Type B pancreatic cell (in vitro differentiated cells): ENCODE results near the gene HLF. TPM values are rescaled to one million over a fixed set of nuclear protein-coding genes. Genes with fewer than 3 reads are reported as not detected.

Source experiments
- DNase-seq: peaks from one replicate; pipeline ENCODE4 v3.0.0; 2021; ENCODE audit warnings: mixed read lengths; ENCODE audit not compliant: unreplicated experiment; ENCODE audit errors: extremely low spot score
- H3K27ac Mint-ChIP-seq: 2 replicates; pipeline ENCODE4 v1.8.0; 2021; ENCODE audit warnings: mild to moderate bottlenecking, mixed read lengths
- H3K27me3 Mint-ChIP-seq: 2 replicates; pipeline ENCODE4 v1.8.0; 2021; ENCODE audit warnings: mixed read lengths
- H3K36me3 Mint-ChIP-seq: 2 replicates; pipeline ENCODE4 v1.8.0; 2021; ENCODE audit warnings: mixed read lengths
- H3K4me1 Mint-ChIP-seq: one replicate; pipeline ENCODE4 v1.8.0; 2021; ENCODE audit warnings: mixed read lengths; ENCODE audit not compliant: unreplicated experiment
- H3K4me3 Mint-ChIP-seq: 2 replicates; pipeline ENCODE4 v1.8.0; 2021; ENCODE audit warnings: mild to moderate bottlenecking, mixed read lengths
- H3K9me3 Mint-ChIP-seq: 2 replicates; pipeline ENCODE4 v1.8.0; 2021; ENCODE audit warnings: mixed read lengths
- total RNA-seq: library from RNA; stranded (reverse); gene quantifications from 2 replicates; pipeline ENCODE4 v1.2.1, GENCODE V29; 2021; ENCODE audit warnings: low replicate concordance
- TF ChIP-seq, protein P1 (sequence below): fragments of 200-600 bp; sonication (generic); conservative IDR thresholded peaks from 2 replicates; pipeline ENCODE4 v1.5.0; 2021; ENCODE audit warnings: antibody characterized with exemption, mild to moderate bottlenecking

The HLF gene
- total RNA-seq, 1 donor from 2014 or later, result 2.6 TPM

DNA sequence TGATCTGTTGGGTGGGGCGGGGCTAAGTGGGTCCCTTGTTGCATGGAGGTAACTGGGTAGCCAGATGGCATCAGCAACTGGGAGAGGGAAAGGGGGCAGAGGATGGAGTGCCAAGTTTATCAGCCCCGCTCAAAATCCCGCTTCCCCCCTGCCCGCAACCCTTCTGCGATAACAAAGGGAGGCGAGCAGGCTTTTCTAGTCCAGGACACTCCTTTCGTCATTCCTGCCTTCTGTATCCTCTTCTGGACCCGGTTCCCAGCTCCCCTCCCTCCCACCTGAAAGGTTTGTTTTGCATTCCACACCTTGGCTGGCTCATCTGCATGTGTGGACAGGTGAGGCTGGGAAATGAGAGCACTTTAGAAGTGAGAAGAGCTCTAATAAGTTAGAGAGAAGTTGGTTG lies 53.3 kb downstream of the HLF start:
- H3K4me3 Mint-ChIP-seq, result no peak overlapping the region
- TF ChIP-seq, protein P1, sequence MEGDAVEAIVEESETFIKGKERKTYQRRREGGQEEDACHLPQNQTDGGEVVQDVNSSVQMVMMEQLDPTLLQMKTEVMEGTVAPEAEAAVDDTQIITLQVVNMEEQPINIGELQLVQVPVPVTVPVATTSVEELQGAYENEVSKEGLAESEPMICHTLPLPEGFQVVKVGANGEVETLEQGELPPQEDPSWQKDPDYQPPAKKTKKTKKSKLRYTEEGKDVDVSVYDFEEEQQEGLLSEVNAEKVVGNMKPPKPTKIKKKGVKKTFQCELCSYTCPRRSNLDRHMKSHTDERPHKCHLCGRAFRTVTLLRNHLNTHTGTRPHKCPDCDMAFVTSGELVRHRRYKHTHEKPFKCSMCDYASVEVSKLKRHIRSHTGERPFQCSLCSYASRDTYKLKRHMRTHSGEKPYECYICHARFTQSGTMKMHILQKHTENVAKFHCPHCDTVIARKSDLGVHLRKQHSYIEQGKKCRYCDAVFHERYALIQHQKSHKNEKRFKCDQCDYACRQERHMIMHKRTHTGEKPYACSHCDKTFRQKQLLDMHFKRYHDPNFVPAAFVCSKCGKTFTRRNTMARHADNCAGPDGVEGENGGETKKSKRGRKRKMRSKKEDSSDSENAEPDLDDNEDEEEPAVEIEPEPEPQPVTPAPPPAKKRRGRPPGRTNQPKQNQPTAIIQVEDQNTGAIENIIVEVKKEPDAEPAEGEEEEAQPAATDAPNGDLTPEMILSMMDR, result no peak
- H3K36me3 Mint-ChIP-seq, result no peaks in the 10 kb centered on the region
- no peaks in the 10 kb centered on the region for H3K27me3 Mint-ChIP-seq
- no peak for DNase-seq
- no peaks in the 10 kb centered on the region for H3K4me1 Mint-ChIP-seq
- H3K27ac Mint-ChIP-seq, result no peak overlapping the region
- H3K9me3 Mint-ChIP-seq, result peaks cover 10% of the 10 kb centered on the region

DNA sequence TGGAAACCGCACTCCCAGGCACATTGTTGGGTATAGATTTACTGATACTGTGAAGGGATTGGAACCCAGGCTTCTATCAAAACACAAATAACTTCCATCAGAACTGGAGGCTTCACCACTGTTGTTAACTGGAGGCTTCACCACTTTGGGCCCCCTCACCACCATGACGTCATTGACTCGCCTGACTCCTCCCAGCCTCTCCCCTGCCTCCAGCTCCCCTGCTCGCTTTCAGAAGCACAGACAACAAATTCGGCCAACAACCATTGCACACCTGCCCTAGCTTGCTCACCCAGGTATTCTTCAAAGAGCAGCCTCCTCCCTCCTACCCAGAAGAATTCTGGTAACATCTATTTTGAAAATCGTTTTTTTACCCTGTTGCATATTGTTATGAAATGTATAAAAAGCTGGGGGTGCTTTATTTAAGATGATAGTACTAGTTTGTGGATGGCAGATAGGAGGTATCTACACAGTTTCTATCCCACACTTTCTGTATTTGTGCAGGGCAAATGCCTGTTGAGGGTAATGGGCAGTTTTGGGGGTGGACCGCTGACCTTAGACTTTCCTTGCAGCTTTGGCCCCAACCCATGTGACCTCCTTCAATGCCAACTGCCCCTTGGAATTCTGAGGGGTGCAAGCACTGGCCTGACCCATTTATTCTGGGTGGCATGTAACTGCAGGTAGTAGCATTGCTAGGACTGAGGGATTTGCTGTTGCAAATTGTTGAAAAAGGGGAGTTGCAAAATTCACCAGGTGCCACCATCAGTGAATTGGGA lies 54.1 kb downstream of the HLF start:
- Mint-ChIP-seq H3K36me3 (no peaks in the 10 kb centered on the region), H3K4me1 (no peaks in the 10 kb centered on the region), H3K9me3 (peaks cover 10% of the 10 kb centered on the region), H3K27me3 (no peaks in the 10 kb centered on the region), H3K4me3 (no peak overlapping the region), H3K27ac (no peak overlapping the region)
- TF ChIP-seq, protein P1, result no peak
- no peak for DNase-seq

DNA sequence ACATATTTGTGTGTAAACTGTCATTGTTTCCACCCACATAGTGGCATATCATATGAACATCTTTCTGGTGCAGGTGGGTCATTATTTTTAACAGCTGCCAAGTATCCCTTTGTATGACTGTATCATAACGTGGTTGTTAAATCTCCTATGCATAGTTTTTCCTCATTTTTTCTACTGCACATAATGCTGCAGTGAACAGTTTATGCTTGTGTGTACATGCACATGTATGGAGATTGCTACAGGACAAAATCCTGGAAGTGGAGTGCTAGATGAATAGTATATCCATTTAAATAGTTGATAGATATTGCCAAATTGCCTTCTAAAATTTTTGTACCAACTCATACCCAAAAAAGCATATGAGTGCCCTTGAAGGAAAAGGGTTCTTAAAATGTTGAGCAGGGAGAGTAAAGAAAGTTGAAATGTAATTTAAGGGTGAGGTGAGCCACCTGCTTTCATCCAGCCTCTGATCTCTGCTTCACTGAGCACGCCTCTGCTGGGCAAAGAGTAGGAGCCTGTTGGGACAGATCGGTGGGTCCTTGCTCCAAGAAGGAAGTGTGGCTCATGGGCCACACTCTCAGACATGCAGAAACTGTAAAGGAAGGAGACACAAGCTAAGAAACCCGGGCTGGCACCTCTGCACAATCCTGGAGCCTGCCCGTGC lies 55.3 kb downstream of the HLF start:
- Mint-ChIP-seq H3K4me3 (no peak overlapping the region), H3K27me3 (no peaks in the 10 kb centered on the region), H3K27ac (no peak overlapping the region), H3K36me3 (no peaks in the 10 kb centered on the region), H3K4me1 (no peaks in the 10 kb centered on the region), H3K9me3 (peaks cover 14% of the 10 kb centered on the region)
- TF ChIP-seq, protein P1, result no peak
- no peak for DNase-seq

DNA sequence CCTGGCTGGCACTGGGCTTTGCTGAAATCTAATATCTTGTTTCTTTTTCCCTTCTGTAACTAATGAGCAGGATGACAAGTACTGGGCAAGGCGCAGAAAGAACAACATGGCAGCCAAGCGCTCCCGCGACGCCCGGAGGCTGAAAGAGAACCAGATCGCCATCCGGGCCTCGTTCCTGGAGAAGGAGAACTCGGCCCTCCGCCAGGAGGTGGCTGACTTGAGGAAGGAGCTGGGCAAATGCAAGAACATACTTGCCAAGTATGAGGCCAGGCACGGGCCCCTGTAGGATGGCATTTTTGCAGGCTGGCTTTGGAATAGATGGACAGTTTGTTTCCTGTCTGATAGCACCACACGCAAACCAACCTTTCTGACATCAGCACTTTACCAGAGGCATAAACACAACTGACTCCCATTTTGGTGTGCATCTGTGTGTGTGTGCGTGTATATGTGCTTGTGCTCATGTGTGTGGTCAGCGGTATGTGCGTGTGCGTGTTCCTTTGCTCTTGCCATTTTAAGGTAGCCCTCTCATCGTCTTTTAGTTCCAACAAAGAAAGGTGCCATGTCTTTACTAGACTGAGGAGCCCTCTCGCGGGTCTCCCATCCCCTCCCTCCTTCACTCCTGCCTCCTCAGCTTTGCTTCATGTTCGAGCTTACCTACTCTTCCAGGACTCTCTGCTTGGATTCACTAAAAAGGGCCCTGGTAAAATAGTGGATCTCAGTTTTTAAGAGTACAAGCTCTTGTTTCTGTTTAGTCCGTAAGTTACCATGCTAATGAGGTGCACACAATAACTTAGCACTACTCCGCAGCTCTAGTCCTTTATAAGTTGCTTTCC lies 56.0 kb downstream of the HLF start:
- Mint-ChIP-seq H3K4me1 (no peaks in the 10 kb centered on the region), H3K9me3 (peaks cover 14% of the 10 kb centered on the region), H3K4me3 (no peak overlapping the region), H3K27me3 (no peaks in the 10 kb centered on the region), H3K27ac (no peak overlapping the region), H3K36me3 (no peaks in the 10 kb centered on the region)
- TF ChIP-seq, protein P1, result no peak
- no peak for DNase-seq

DNA sequence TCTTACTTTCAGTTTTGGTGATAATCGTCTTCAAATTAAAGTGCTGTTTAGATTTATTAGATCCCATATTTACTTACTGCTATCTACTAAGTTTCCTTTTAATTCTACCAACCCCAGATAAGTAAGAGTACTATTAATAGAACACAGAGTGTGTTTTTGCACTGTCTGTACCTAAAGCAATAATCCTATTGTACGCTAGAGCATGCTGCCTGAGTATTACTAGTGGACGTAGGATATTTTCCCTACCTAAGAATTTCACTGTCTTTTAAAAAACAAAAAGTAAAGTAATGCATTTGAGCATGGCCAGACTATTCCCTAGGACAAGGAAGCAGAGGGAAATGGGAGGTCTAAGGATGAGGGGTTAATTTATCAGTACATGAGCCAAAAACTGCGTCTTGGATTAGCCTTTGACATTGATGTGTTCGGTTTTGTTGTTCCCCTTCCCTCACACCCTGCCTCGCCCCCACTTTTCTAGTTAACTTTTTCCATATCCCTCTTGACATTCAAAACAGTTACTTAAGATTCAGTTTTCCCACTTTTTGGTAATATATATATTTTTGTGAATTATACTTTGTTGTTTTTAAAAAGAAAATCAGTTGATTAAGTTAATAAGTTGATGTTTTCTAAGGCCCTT lies 56.8 kb downstream of the HLF start:
- Mint-ChIP-seq H3K36me3 (no peaks in the 10 kb centered on the region), H3K27me3 (no peaks in the 10 kb centered on the region), H3K4me1 (no peaks in the 10 kb centered on the region), H3K27ac (no peak overlapping the region), H3K9me3 (peaks cover 8% of the 10 kb centered on the region), H3K4me3 (no peak overlapping the region)
- TF ChIP-seq, protein P1, result no peak
- DNase-seq, result no peak
